Neuronal stem cell (in vitro differentiated cells): Measurements from ENCODE around the gene ANKH.
A peak's percentile ranks its signal among the peaks of the same experiment; 100 is the strongest.

Source experiments
- DNase-seq: peaks from one replicate; pipeline ENCODE4 v3.0.0-alpha.2; 2013; ENCODE audit warnings: low spot score
- H2AFZ ChIP-seq: one replicate; pipeline ENCODE4 v1.6.1; 2013; ENCODE audit warnings: mild to moderate bottlenecking, low read length, inconsistent platforms
- H2AK5ac ChIP-seq: 2 replicates; pipeline ENCODE4 v1.6.1; 2013; ENCODE audit warnings: low read depth, mild to moderate bottlenecking, inconsistent platforms, low read length, moderate library complexity, mixed read lengths
- H2BK120ac ChIP-seq: 2 replicates; pipeline ENCODE4 v1.6.1; 2013; ENCODE audit warnings: low read depth, mild to moderate bottlenecking, inconsistent platforms, low read length, moderate library complexity, mixed read lengths
- H2BK12ac ChIP-seq: one replicate; pipeline ENCODE4 v1.6.1; 2013; ENCODE audit warnings: low read length, inconsistent platforms
- H2BK15ac ChIP-seq: 2 replicates; pipeline ENCODE4 v1.6.1; 2013; ENCODE audit warnings: mild to moderate bottlenecking, low read length, inconsistent platforms, mixed read lengths
- H2BK5ac ChIP-seq: one replicate; pipeline ENCODE4 v1.6.1; 2013; ENCODE audit warnings: inconsistent platforms, mild to moderate bottlenecking, low read length, moderate library complexity
- H3K14ac ChIP-seq: one replicate; pipeline ENCODE4 v1.6.1; 2013; ENCODE audit warnings: low read length, inconsistent platforms
- H3K18ac ChIP-seq: 2 replicates; pipeline ENCODE4 v1.6.1; 2013; ENCODE audit warnings: low read length, inconsistent platforms
- H3K23ac ChIP-seq: 2 replicates; pipeline ENCODE4 v1.6.1; 2013; ENCODE audit warnings: low read depth, mild to moderate bottlenecking, mixed read lengths, low read length, inconsistent platforms; ENCODE audit not compliant: poor library complexity
- H3K27ac ChIP-seq: replicated peaks from 3 replicates; pipeline ENCODE4 v1.5.1; 2013; ENCODE audit warnings: low read length, inconsistent platforms
- H3K27me3 ChIP-seq, 3 experiments: 2 replicates each; pipeline ENCODE4 v1.6.1; 2013; ENCODE audit warnings: low read length in 3 of 3, mild to moderate bottlenecking in 2 of 3, inconsistent platforms in 1 of 3, low read depth in 1 of 3, mixed read lengths in 1 of 3, moderate library complexity in 1 of 3; ENCODE audit not compliant: control insufficient read depth in 3 of 3, insufficient read depth in 3 of 3
- H3K36me3 ChIP-seq, 2 donors: replicated peaks in 1 of 2; 2 replicates each; pipeline ENCODE4 v1.6.1; 2013; ENCODE audit warnings: low read length in 2 of 2; ENCODE audit not compliant: control insufficient read depth in 2 of 2, insufficient read depth in 2 of 2
- H3K4ac ChIP-seq: 2 replicates; pipeline ENCODE4 v1.6.1; 2013; ENCODE audit warnings: inconsistent platforms, mild to moderate bottlenecking, low read length, moderate library complexity
- H3K4me1 ChIP-seq, 2 donors: 1 replicate in 1 of 2; 2 replicates in 1 of 2; pipeline ENCODE4 v1.6.1; 2013; ENCODE audit warnings: low read length in 2 of 2, low read depth in 1 of 2; ENCODE audit not compliant: control insufficient read depth in 2 of 2, insufficient read depth in 1 of 2
- H3K4me2 ChIP-seq: one replicate; pipeline ENCODE4 v1.6.1; 2013; ENCODE audit warnings: mild to moderate bottlenecking, low read length, inconsistent platforms; ENCODE audit not compliant: insufficient read depth, poor library complexity, severe bottlenecking
- H3K4me3 ChIP-seq, 2 donors: 2 replicates each; pipeline ENCODE4 v1.5.1; 2013; ENCODE audit warnings: low read length in 2 of 2, mild to moderate bottlenecking in 2 of 2, inconsistent platforms in 1 of 2, moderate library complexity in 1 of 2
- H3K79me1 ChIP-seq: one replicate; pipeline ENCODE4 v1.6.1; 2013; ENCODE audit warnings: low read depth, mild to moderate bottlenecking, inconsistent platforms, low read length, moderate library complexity
- H3K9ac ChIP-seq: one replicate; pipeline ENCODE4 v1.6.1; 2013; ENCODE audit warnings: mild to moderate bottlenecking, low read depth, low read length, inconsistent platforms; ENCODE audit not compliant: poor library complexity
- H3K9me3 ChIP-seq, 2 donors: replicated peaks in 1 of 2; 2 replicates each; pipeline versions ENCODE3 to v1.6.1; 2013; ENCODE audit warnings: low read length in 2 of 2, mild to moderate bottlenecking in 2 of 2, inconsistent platforms in 1 of 2, low read depth in 1 of 2, mixed read lengths in 1 of 2, moderate library complexity in 1 of 2; ENCODE audit not compliant: control insufficient read depth in 2 of 2, insufficient read depth in 1 of 2
- H4K8ac ChIP-seq: one replicate; pipeline ENCODE4 v1.6.1; 2013; ENCODE audit warnings: low read depth, mild to moderate bottlenecking, inconsistent platforms, low read length, moderate library complexity
- H4K91ac ChIP-seq: one replicate; pipeline ENCODE4 v1.6.1; 2013; ENCODE audit warnings: low read length, low read depth, mild to moderate bottlenecking, inconsistent platforms; ENCODE audit not compliant: poor library complexity
- WGBS, 2 donors: extraction: QIAGEN DNeasy Blood & Tissue Kit; methylation state at CpG; one replicate each; pipeline ENCODE4 v1.1.7; 2013; ENCODE audit warnings: missing lambda C conversion rate in 2 of 2, mixed read lengths in 1 of 2; ENCODE audit not compliant: insufficient read length in 2 of 2, insufficient replicate concordance in 1 of 2; ENCODE audit errors: extremely low coverage in 2 of 2; 5-methylcytosine and 5-hydroxymethylcytosine counted together

The ANKH gene

DNA sequence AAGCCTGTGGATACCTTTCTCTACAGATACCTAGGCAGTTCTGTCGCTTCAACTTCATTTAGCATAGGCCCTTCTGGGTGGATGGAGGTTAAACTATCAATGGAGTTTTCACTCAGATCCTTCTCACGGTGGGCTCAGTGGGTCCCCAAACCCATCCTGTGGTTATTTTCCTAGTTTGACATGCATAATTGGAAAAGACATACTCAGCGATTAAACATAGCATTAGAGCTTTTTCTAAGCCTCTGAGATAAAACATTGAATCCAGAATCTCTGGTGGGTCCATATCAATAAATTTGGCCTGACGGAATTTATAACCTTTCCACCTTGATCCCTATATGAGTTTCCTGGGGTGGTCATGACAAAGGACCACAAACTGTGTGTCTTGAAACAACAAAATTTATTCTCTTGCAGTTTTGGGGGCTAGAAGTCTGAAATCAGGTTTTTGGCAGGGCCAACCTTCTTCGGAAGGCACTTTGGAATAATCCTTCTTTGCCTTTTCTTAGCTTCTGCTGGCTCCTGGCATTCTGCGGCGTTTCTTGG lies 208.8 kb downstream of the ANKH start:
- Histone ChIP-seq H3K27ac (no peak overlapping the region), H3K18ac (no peak overlapping the region), H2BK12ac (no peak overlapping the region), H3K9ac (no peak overlapping the region), H2BK15ac (no peak overlapping the region), H3K79me1 (peaks cover 2% of the 10 kb centered on the region), H2BK120ac (no peak overlapping the region), H3K4me3 (peak overlapping the region in 1 of 2 donors; percentile 74), H3K27me3 (no peaks in the 10 kb centered on the region), H3K36me3 (peaks cover 0 to 16% of the 10 kb centered on the region in 2 donors), H3K4me1 (peaks cover 3% of the 10 kb centered on the region in 2 donors), H3K9me3 (no peaks in the 10 kb centered on the region), H3K4ac (no peak overlapping the region), H3K14ac (no peak overlapping the region), H3K23ac (no peak overlapping the region), H4K8ac (no peak overlapping the region), H2BK5ac (no peak overlapping the region), H4K91ac (no peak overlapping the region), H3K4me2 (no peak overlapping the region), H2AK5ac (no peak overlapping the region), H2AFZ (no peak overlapping the region)
- DNase-seq: no peak
- no CpG with 5 or more reads among the region's 7 CpGs for WGBS, 2 donors

DNA sequence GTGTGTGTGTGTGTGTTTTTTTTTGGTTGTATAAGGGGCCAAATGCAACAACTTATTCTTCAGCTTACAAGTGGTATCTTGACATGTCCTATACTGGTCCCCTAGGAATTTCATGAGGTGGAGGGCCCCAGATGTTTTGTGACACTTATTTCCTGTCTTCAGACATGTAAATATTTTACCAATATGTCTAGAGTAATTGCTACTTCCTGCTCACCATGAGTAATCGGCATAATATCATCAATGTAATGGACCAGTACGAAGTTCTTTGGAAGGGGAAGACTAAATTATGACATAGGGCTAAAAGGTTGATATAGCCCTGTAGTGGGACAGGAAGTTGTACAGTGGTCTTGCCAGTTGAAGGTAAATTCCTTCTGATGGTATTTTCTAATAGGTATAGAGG lies 210.7 kb downstream of the ANKH start:
- H3K27ac ChIP-seq: no peak overlapping the region
- H3K79me1 ChIP-seq: peaks cover 2% of the 10 kb centered on the region
- H2BK12ac ChIP-seq: no peak overlapping the region

DNA sequence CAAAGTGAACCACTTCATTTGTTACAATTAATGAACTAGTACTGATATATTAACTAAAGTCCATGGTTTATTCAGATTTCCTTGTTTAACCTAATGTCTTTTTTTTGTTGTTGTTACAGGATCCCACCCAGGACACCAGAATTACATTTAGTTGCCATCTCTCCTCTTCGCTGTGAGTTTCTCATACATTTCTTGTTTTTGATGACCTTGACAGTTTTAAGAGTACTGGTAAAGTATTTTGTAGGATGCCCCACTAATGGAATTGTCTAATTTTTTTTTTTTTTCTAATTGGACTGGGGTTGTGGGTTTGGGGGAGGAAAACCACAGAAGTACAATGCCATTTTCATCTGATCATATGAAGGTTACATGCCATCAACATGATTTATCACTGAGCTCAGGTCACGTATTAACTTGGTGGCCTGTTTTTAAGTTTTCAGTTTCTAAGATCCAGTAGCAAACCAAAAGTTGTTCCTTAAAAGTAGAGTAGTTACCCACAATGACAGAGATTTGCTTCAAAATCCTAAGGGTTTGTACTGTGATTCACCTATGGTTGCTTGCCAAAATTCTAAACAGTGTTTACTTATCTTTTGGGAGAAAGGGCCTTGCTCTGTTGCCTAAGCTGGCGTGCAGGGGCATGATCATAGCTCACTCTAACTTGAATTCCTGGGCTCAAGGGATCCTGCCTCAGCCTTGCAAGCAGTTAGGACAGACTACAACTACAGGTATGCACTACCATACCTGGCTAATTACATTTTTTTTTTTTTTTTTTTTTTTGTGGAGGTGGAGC lies 211.6 kb downstream of the ANKH start:
- H4K91ac ChIP-seq: no peak overlapping the region
- no peak overlapping the region for H2BK12ac ChIP-seq
- no peak for DNase-seq
- H3K9ac ChIP-seq: no peak overlapping the region
- H3K9me3 ChIP-seq: no peaks in the 10 kb centered on the region
- no peaks in the 10 kb centered on the region for H3K27me3 ChIP-seq
- H3K27ac ChIP-seq: no peak overlapping the region
- H2AK5ac ChIP-seq: no peak overlapping the region
- H3K23ac ChIP-seq: no peak overlapping the region
- no peaks in the 10 kb centered on the region for H3K79me1 ChIP-seq
- H3K4me2 ChIP-seq: no peak overlapping the region
- H3K36me3 ChIP-seq: peaks cover 0 to 10% of the 10 kb centered on the region in 2 donors
- H2BK120ac ChIP-seq: no peak overlapping the region
- no peak overlapping the region for H3K4ac ChIP-seq
- no peak overlapping the region for H2AFZ ChIP-seq
- H2BK15ac ChIP-seq: no peak overlapping the region
- H2BK5ac ChIP-seq: no peak overlapping the region
- peaks cover 0 to 3% of the 10 kb centered on the region in 2 donors for H3K4me1 ChIP-seq
- no peak overlapping the region for H3K4me3 ChIP-seq
- no peak overlapping the region for H4K8ac ChIP-seq
- WGBS, 2 donors: no CpG with 5 or more reads among the region's 3 CpGs
- no peak overlapping the region for H3K14ac ChIP-seq
- H3K18ac ChIP-seq: no peak overlapping the region

More for the DNA sequence above, 210.7 kb downstream of the ANKH start:
- Histone ChIP-seq H3K9ac (no peak overlapping the region), H3K4me2 (no peak overlapping the region), H3K9me3 (no peaks in the 10 kb centered on the region), H2AK5ac (no peak overlapping the region), H3K14ac (no peak overlapping the region), H3K18ac (no peak overlapping the region), H3K27me3 (no peaks in the 10 kb centered on the region), H3K4me3 (no peak overlapping the region), H2BK15ac (no peak overlapping the region), H3K23ac (no peak overlapping the region), H4K8ac (no peak overlapping the region), H2BK120ac (no peak overlapping the region), H4K91ac (no peak overlapping the region), H3K36me3 (peaks cover 0 to 10% of the 10 kb centered on the region in 2 donors), H3K4me1 (peaks cover under 1 to 3% of the 10 kb centered on the region in 2 donors), H2BK5ac (no peak overlapping the region), H2AFZ (no peak overlapping the region), H3K4ac (no peak overlapping the region)
- no CpG with 5 or more reads among the region's 2 CpGs for WGBS, 2 donors
- no peak for DNase-seq

DNA sequence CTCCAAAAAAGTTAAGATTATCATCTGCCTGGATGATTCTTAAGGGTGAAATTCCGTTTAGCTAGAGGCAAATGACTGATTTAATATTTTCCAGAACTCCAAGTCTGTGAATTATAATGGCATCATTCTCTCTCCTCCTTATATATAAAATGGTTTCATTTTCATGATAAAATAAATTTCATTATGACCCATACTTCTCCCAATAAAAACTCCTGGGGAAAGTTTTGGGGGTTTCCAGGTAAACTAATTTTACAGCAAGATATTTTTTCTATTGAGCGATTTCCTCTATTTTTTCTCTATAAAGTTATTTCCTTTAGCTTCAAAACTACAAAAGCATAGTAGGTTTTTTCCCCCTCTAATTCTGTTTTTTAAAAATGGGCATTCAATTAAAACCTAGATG lies 214.7 kb downstream of the ANKH start:
- Histone ChIP-seq H2BK120ac (no peak overlapping the region), H4K91ac (no peak overlapping the region), H3K4me3 (no peak overlapping the region), H4K8ac (no peak overlapping the region), H2AK5ac (no peak overlapping the region), H3K9ac (no peak overlapping the region), H3K9me3 (no peaks in the 10 kb centered on the region), H3K4me2 (no peak overlapping the region), H3K4me1 (no peaks in the 10 kb centered on the region), H2BK15ac (no peak overlapping the region), H3K4ac (no peak overlapping the region), H3K18ac (no peak overlapping the region), H3K27me3 (no peaks in the 10 kb centered on the region), H3K27ac (no peak overlapping the region), H3K36me3 (peaks cover 0 to 1% of the 10 kb centered on the region in 2 donors), H2BK12ac (no peak overlapping the region), H3K14ac (no peak overlapping the region), H3K79me1 (no peaks in the 10 kb centered on the region), H2BK5ac (no peak overlapping the region), H2AFZ (no peak overlapping the region), H3K23ac (no peak overlapping the region)
- DNase-seq: no peak
- WGBS, 2 donors: no CpG with 5 or more reads among the region's 2 CpGs
